B cell (primary cell): ENCODE measurements around the gene ATP6V0E2. TPM values are rescaled to one million over a fixed set of nuclear protein-coding genes. Genes with fewer than 3 reads are reported as not detected.
"Not testable (repeated sequence)": the region's sequence is repeated elsewhere in the genome, so short reads cannot be mapped to it uniquely, and the experiment has no call there.

Source experiments
- ATAC-seq: fragments of 200-7000 bp; cut with Tn5 transposase; one replicate; pipeline ENCODE4 v1.10.0; 2021; ENCODE audit warnings: low read depth, mild to moderate bottlenecking, moderate number of reproducible peaks, moderate library complexity
- CTCF ChIA-PET: fragments of 350-600 bp; sonication (Branson Sonifier 250); formaldehyde crosslinking; loops from one replicate; lab custom pipeline; 2021; ENCODE audit warnings: antibody characterized with exemption, inconsistent platforms; lab: Charles Lee
- POLR2A ChIA-PET: fragments of 350-600 bp; sonication (Branson Sonifier 250); formaldehyde crosslinking; loops from one replicate; lab custom pipeline; 2021; ENCODE audit warnings: antibody characterized with exemption; lab: Charles Lee
- DNase-seq: peaks from one replicate; pipeline ENCODE4 v3.0.0; 2013
- H2AFZ ChIP-seq: 2 replicates; pipeline ENCODE4 v1.6.1; 2012; ENCODE audit warnings: mild to moderate bottlenecking, low read depth, low read length; ENCODE audit not compliant: insufficient read depth, poor library complexity, severe bottlenecking
- H3K27ac ChIP-seq, 2 donors: 1 replicate in 1 of 2; 2 replicates in 1 of 2; pipeline ENCODE4 v1.5.1; 2012 to 2013; ENCODE audit warnings: low read length in 2 of 2, mild to moderate bottlenecking in 2 of 2, moderate library complexity in 1 of 2
- H3K27me3 ChIP-seq, 4 experiments: fragments of 200-600 bp in 1 of 4; sonication (generic) in 1 of 4; replicated peaks in 1 of 4; 1 replicate in 2 of 4; 2 replicates in 2 of 4; pipeline versions ENCODE4 v1.6.1 to v1.7.0; 2013 to 2016; ENCODE audit warnings: low read length in 3 of 4, mild to moderate bottlenecking in 2 of 4, mixed read lengths in 1 of 4, moderate library complexity in 1 of 4; ENCODE audit not compliant: insufficient read depth in 4 of 4, control insufficient read depth in 3 of 4; ENCODE audit errors: control extremely low read depth in 1 of 4
- H3K36me3 ChIP-seq, 2 experiments: replicated peaks in 1 of 2; 1 replicate in 1 of 2; 2 replicates in 1 of 2; pipeline versions ENCODE4 v1.6.1 to v1.7.1; 2013; ENCODE audit warnings: low read length in 1 of 2; ENCODE audit not compliant: insufficient read depth in 2 of 2, control insufficient read depth in 1 of 2; ENCODE audit errors: control extremely low read depth in 1 of 2, extremely low read depth in 1 of 2
- H3K4me1 ChIP-seq, 2 donors: fragments of 200-600 bp in 1 of 2; sonication (generic) in 1 of 2; 1 replicate in 1 of 2; 2 replicates in 1 of 2; pipeline versions ENCODE4 v1.5.1 to v1.6.1; 2013 to 2017; ENCODE audit warnings: low read length in 2 of 2; ENCODE audit not compliant: control insufficient read depth in 2 of 2, insufficient read depth in 2 of 2
- H3K4me2 ChIP-seq: replicated peaks from 2 replicates; pipeline ENCODE3; 2012; ENCODE audit warnings: mild to moderate bottlenecking, low read depth, low read length; ENCODE audit not compliant: poor library complexity, severe bottlenecking
- H3K4me3 ChIP-seq, 5 experiments: fragments of 200-600 bp in 1 of 5; sonication (generic) in 1 of 5; 1 replicate in 3 of 5; 2 replicates in 2 of 5; pipeline versions ENCODE4 v1.5.1 to v1.7.0; 2011 to 2016; ENCODE audit warnings: low read length in 4 of 5, mild to moderate bottlenecking in 4 of 5, low read depth in 2 of 5, control low read depth in 1 of 5, moderate library complexity in 1 of 5; ENCODE audit not compliant: insufficient read depth in 1 of 5; ENCODE audit errors: control extremely low read depth in 1 of 5, extremely low read depth in 1 of 5
- H3K79me2 ChIP-seq: fragments of 200-600 bp; sonication (generic); one replicate; pipeline ENCODE4 v1.6.0; 2016; ENCODE audit warnings: low read length; ENCODE audit not compliant: control insufficient read depth, insufficient read depth
- H3K9ac ChIP-seq: fragments of 200-600 bp; sonication (generic); 2 replicates; pipeline ENCODE4 v1.6.1; 2017; ENCODE audit warnings: mild to moderate bottlenecking, low read length, moderate library complexity
- H3K9me3 ChIP-seq, 3 donors: one replicate each; pipeline versions ENCODE4 v1.6.1 to v1.7.1; 2013; ENCODE audit warnings: low read length in 2 of 3; ENCODE audit not compliant: control insufficient read depth in 2 of 3, insufficient read depth in 1 of 3; ENCODE audit errors: control extremely low read depth in 1 of 3
- H4K20me1 ChIP-seq: 2 replicates; pipeline ENCODE4 v1.6.0; 2012; ENCODE audit warnings: mild to moderate bottlenecking, low read length; ENCODE audit not compliant: insufficient read depth, control insufficient read depth, poor library complexity, severe bottlenecking
- H3K27ac Mint-ChIP-seq: one replicate; pipeline ENCODE4 v1.8.0; 2021; ENCODE audit warnings: mixed read lengths
- H3K27me3 Mint-ChIP-seq: one replicate; pipeline ENCODE4 v1.8.0; 2021; ENCODE audit warnings: mixed read lengths
- H3K4me1 Mint-ChIP-seq: one replicate; pipeline ENCODE4 v1.8.0; 2021; ENCODE audit warnings: mixed read lengths
- H3K4me3 Mint-ChIP-seq: one replicate; pipeline ENCODE4 v1.8.0; 2021; ENCODE audit warnings: mixed read lengths
- H3K9me3 Mint-ChIP-seq: one replicate; pipeline ENCODE4 v1.8.0; 2022; ENCODE audit warnings: mixed read lengths; ENCODE audit not compliant: insufficient read depth
- EZH2 ChIP-seq: IDR thresholded peaks from 2 replicates; pipeline ENCODE4 v1.6.1; 2012; ENCODE audit warnings: borderline replicate concordance, low read depth, mild to moderate bottlenecking, moderate library complexity, low read length; ENCODE audit not compliant: insufficient read depth, poor library complexity, severe bottlenecking
- WGBS: methylation state at CpG from one replicate; pipeline ENCODE4 v1.1.5; 2013; ENCODE audit warnings: missing lambda C conversion rate; ENCODE audit not compliant: insufficient coverage; 5-methylcytosine and 5-hydroxymethylcytosine counted together
- intact Hi-C: fragments of 100-400 bp; cut with micrococcal nuclease; formaldehyde crosslinking; loops from one replicate; pipeline ENCODE4 v1.10.0; 2022
- polyA plus RNA-seq: library from polyadenylated mRNA; depleted of rRNA; stranded (reverse); fragments of >200 nt; gene quantifications from 2 replicates; pipeline ENCODE4 v1.2.3, GENCODE V29; 2012
- total RNA-seq, 2 donors: library from RNA; stranded (reverse); fragments of 120-200 nt in 1 of 2; gene quantifications; 1 replicate in 1 of 2; 2 replicates in 1 of 2; pipeline versions ENCODE4 v1.2.3 to v1.2.4, GENCODE V29; 2013 to 2022
- TF ChIP-seq, protein P1 (sequence below): fragments of 200-600 bp; IDR thresholded peaks from one replicate; pipeline ENCODE4 v1.8.0; 2022; ENCODE audit warnings: antibody characterized with exemption, mild to moderate bottlenecking

ATP6V0E2 gene
- total and polyA plus RNA-seq, 2 donors (not counting 1 experiment from before 2014, with no cell fraction given): 13.5 to 49.6 TPM

DNA sequence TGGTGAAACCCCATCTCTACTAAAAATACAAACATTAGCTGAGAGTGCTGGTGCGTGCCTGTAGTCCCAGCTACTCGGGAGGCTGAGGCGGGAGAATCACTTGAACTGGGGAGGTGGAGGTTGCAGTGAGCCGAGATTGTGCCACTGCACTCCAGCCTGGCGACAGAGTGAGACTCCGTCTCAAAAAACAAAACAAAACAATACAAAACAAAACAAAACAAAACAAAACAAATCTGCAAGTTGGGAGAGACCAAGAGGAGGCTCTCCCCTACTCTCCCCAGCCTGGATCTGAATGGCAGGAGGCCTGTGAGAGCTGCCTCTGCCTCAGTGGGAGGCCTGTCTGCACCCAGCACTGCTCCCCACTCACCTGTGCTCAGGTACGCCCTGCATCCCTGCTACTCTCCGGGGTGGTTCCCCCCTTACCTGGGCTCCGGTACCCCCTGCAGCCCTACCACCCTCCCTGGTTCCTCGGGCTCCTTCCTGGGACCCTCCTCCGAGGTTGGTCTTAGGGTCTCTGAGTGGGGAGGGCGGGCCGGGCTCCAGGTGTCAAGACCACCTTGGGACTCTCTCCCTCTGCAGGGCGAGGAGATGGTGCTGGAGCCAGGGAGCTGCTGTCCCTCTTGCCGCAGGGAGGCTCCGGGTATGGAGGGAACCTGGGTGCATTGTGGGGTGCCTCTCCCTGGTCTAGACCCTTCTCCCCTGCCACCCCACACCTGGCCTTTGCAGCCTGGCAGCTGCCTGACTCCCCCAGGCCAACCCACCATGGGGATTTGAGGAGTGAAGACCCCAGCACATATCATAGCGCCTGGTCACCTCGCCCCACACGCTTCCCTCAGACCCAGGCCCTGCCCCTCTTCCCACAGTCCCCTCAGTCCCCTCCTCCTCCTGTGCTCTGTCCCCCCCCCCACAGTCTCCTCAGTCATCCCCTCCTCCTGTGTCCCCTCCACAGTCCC, 45.1 kb upstream of the ATP6V0E2 start:
- Mint-ChIP-seq H3K4me1 (no peaks in the 10 kb centered on the region), H3K9me3 (no peaks in the 10 kb centered on the region), H3K27ac (no peak overlapping the region), H3K27me3 (peaks cover 14% of the 10 kb centered on the region), H3K4me3 (no peak overlapping the region)
- ATAC-seq: no peak
- Histone ChIP-seq H2AFZ (no peak overlapping the region), H3K9ac (no peak overlapping the region), H3K4me1 (no peaks in the 10 kb centered on the region), H4K20me1 (no peaks in the 10 kb centered on the region), H3K79me2 (no peaks in the 10 kb centered on the region), H3K4me3 (no peak overlapping the region), H3K27me3 (peaks cover 0 to 7% (median 0%) of the 10 kb centered on the region in 4 experiments), H3K27ac (no peak overlapping the region), H3K36me3 (no peaks in the 10 kb centered on the region), H3K9me3 (no peaks in the 10 kb centered on the region), H3K4me2 (no peak overlapping the region)
- no peak for DNase-seq
- CTCF ChIA-PET: no interaction called here
- 82% methylated on average over 5 of the region's 19 CpGs for WGBS
- intact Hi-C loops: no loop called here
- POLR2A ChIA-PET: no interaction called here
- no peak for TF ChIP-seq EZH2
- TF ChIP-seq, protein P1, sequence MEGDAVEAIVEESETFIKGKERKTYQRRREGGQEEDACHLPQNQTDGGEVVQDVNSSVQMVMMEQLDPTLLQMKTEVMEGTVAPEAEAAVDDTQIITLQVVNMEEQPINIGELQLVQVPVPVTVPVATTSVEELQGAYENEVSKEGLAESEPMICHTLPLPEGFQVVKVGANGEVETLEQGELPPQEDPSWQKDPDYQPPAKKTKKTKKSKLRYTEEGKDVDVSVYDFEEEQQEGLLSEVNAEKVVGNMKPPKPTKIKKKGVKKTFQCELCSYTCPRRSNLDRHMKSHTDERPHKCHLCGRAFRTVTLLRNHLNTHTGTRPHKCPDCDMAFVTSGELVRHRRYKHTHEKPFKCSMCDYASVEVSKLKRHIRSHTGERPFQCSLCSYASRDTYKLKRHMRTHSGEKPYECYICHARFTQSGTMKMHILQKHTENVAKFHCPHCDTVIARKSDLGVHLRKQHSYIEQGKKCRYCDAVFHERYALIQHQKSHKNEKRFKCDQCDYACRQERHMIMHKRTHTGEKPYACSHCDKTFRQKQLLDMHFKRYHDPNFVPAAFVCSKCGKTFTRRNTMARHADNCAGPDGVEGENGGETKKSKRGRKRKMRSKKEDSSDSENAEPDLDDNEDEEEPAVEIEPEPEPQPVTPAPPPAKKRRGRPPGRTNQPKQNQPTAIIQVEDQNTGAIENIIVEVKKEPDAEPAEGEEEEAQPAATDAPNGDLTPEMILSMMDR: no peak

DNA sequence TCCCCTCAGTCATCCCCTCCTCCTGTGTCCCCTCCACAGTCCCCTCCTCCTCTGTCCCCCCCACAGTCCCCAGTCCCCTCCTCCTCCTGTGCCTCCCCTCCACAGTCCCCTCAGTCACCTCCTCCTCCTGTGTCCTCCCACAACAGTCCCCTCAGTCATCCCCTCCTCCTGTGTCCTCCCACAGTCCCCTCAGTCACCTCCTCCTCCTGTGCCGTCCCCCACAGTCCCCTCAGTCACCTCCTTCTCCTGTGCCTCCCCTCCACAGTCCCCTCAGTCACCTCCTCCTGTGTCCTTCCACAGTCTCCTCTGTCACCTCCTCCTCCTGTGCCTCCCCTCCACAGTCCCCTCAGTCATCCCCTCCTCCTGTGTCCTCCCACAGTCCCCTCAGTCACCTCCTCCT, 43.2 kb upstream of the ATP6V0E2 start:
- DNase-seq, H3K4me3 Mint-ChIP-seq, H3K4me1 Mint-ChIP-seq, H3K36me3 ChIP-seq, H2AFZ ChIP-seq, H3K79me2 ChIP-seq, H3K4me3 ChIP-seq, H3K9me3 Mint-ChIP-seq, H4K20me1 ChIP-seq, H3K9me3 ChIP-seq, ATAC-seq, H3K4me1 ChIP-seq, H3K27me3 ChIP-seq, H3K4me2 ChIP-seq, CTCF ChIA-PET, intact Hi-C loops, H3K9ac ChIP-seq, H3K27ac Mint-ChIP-seq, H3K27ac ChIP-seq: not testable (repeated sequence)
- peaks cover 30% of the 10 kb centered on the region for H3K27me3 Mint-ChIP-seq
- WGBS: 50% methylated on average over 1 of the region's 1 CpG
- POLR2A ChIA-PET: interaction anchor here (0.7 kb wide), 1 partner anchor 282 kb away, joined by 6 read pairs; no protein-coding TSS in a partner anchor
